K562 (cell line): ENCODE data around the gene SUDS3. TPM values are rescaled to one million over a fixed set of nuclear protein-coding genes. Genes with fewer than 3 reads are reported as not detected.

Experiments
- ETV1 ChIP-seq: fragments of 450-650 bp; conservative IDR thresholded peaks from 2 replicates; pipeline ENCODE4 v1.6.1; 2016; ENCODE audit warnings: missing genetic modification characterization, control low read depth, low read depth, missing compliant biosample characterization
- HNRNPK ChIP-seq: fragments of 200-400 bp; formaldehyde crosslinking; IDR thresholded peaks from one replicate; pipeline ENCODE4 v1.6.1; 2018; ENCODE audit warnings: mild to moderate bottlenecking, low read depth, low read length; ENCODE audit not compliant: poor library complexity, severe bottlenecking
- SAFB2 ChIP-seq: fragments of 200-400 bp; formaldehyde crosslinking; IDR thresholded peaks from 2 replicates; pipeline ENCODE4 v1.6.1; 2018; ENCODE audit warnings: borderline replicate concordance, low read length, low read depth, moderate library complexity; ENCODE audit not compliant: severe bottlenecking
- TBP ChIP-seq: optimal IDR thresholded peaks from 2 replicates; pipeline ENCODE3; 2011; ENCODE audit warnings: low read depth, low read length, improper control_type of control experiment
- U2AF2 ChIP-seq: fragments of 200-400 bp; formaldehyde crosslinking; optimal IDR thresholded peaks from 2 replicates; pipeline ENCODE3; 2017; ENCODE audit warnings: low read depth, mild to moderate bottlenecking, low read length
- ZFP91 ChIP-seq: sonication (generic); formaldehyde crosslinking; IDR thresholded peaks from 2 replicates; pipeline ENCODE4 v1.8.0; 2022; ENCODE audit warnings: mild to moderate bottlenecking, missing genetic modification reagents
- polyA plus RNA-seq, 8 experiments: library from polyadenylated mRNA; depleted of rRNA in 4 of 8; stranded (reverse) in 5 of 8; unstranded in 3 of 8; fragments of >200 nt; fragmentation: Nextera tagmentation in 2 of 8; fragmentation: Illumina TruSeq in 1 of 8; extraction: Ambion mirVana in 2 of 8; extraction: Trizol in 1 of 8; gene quantifications; 2 replicates each; pipeline versions ENCODE4 v1.2.1 to v1.2.3, GENCODE V29; 2011 to 2014; ENCODE audit warnings: inconsistent platforms in 1 of 8, missing spikeins in 1 of 8
- total RNA-seq, 7 experiments: library from RNA; depleted of rRNA in 6 of 7; stranded (reverse); fragments of >200 nt in 6 of 7; fragmentation: Illumina TruSeq in 2 of 7; extraction: Trizol in 2 of 7; gene quantifications; 2 replicates each; pipeline versions ENCODE4 v1.2.1 to v1.2.3, GENCODE V29; 2011 to 2021; ENCODE audit warnings: low replicate concordance in 1 of 7
- TF ChIP-seq, protein P1 (sequence below): fragments of 450-650 bp; formaldehyde crosslinking; IDR thresholded peaks from 2 replicates; pipeline ENCODE4 v1.4.0; 2020; ENCODE audit warnings: mild to moderate bottlenecking, mixed read lengths
- TF ChIP-seq, protein P2 (sequence below), 2 experiments: IDR thresholded peaks; 2 replicates each; pipeline ENCODE4 v1.6.1; 2011; ENCODE audit warnings: borderline replicate concordance in 1 of 2, control low read depth in 1 of 2, low read depth in 1 of 2, low read length in 1 of 2, mild to moderate bottlenecking in 1 of 2, mixed read lengths in 1 of 2, moderate library complexity in 1 of 2; ENCODE audit not compliant: insufficient read depth in 1 of 2, insufficient read length in 1 of 2, poor library complexity in 1 of 2, severe bottlenecking in 1 of 2; ENCODE audit errors: extremely low read depth in 1 of 2
- TF ChIP-seq, protein P3 (sequence below): fragments of 450-650 bp; IDR thresholded peaks from 2 replicates; pipeline ENCODE4 v1.6.1; 2016; ENCODE audit warnings: mild to moderate bottlenecking
- TF ChIP-seq, protein P4 (sequence below): fragments of 250-450 bp; sonication (Bioruptor Pico); IDR thresholded peaks from 2 replicates; pipeline ENCODE4 v1.9.0; 2021; ENCODE audit warnings: mild to moderate bottlenecking, inconsistent platforms
- TF ChIP-seq, protein P5 (sequence below): fragments of 250-450 bp; sonication (Bioruptor Pico); IDR thresholded peaks from 2 replicates; pipeline ENCODE4 v1.4.0; 2020; ENCODE audit warnings: mild to moderate bottlenecking, moderate library complexity

Gene SUDS3
- total and polyA plus RNA-seq, 9 of the 15 experiments (the other 6 are each of a cell fraction or from before 2014, with no cell fraction given) = 6.6 to 30.5 (median 23.3) TPM

- TF ChIP-seq, protein P1, sequence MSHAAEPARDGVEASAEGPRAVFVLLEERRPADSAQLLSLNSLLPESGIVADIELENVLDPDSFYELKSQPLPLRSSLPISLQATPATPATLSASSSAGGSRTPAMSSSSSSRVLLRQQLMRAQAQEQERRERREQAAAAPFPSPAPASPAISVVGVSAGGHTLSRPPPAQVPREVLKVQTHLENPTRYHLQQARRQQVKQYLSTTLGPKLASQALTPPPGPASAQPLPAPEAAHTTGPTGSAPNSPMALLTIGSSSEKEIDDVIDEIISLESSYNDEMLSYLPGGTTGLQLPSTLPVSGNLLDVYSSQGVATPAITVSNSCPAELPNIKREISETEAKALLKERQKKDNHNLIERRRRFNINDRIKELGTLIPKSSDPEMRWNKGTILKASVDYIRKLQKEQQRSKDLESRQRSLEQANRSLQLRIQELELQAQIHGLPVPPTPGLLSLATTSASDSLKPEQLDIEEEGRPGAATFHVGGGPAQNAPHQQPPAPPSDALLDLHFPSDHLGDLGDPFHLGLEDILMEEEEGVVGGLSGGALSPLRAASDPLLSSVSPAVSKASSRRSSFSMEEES (CRISPR knock-in tag) = no peak
- TF ChIP-seq HNRNPK (no peak), TBP (peak; percentile 96), ETV1 (tag) (no peak), ZFP91 (CRISPR knock-in tag) (no peak), SAFB2 (no peak), U2AF2 (no peak)
- TF ChIP-seq, protein P2, sequence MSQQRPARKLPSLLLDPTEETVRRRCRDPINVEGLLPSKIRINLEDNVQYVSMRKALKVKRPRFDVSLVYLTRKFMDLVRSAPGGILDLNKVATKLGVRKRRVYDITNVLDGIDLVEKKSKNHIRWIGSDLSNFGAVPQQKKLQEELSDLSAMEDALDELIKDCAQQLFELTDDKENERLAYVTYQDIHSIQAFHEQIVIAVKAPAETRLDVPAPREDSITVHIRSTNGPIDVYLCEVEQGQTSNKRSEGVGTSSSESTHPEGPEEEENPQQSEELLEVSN (IDR thresholded peaks at IDR 0.05; ENCODE audit: borderline replicate concordance in 1 of 2, extremely low read depth in 1 of 2, insufficient read depth in 1 of 2, insufficient read length in 1 of 2, low read depth in 1 of 2, low read length in 1 of 2, poor library complexity in 1 of 2, severe bottlenecking in 1 of 2) = peak in 1 of 2 experiments; percentile 12
- TF ChIP-seq, protein P3, sequence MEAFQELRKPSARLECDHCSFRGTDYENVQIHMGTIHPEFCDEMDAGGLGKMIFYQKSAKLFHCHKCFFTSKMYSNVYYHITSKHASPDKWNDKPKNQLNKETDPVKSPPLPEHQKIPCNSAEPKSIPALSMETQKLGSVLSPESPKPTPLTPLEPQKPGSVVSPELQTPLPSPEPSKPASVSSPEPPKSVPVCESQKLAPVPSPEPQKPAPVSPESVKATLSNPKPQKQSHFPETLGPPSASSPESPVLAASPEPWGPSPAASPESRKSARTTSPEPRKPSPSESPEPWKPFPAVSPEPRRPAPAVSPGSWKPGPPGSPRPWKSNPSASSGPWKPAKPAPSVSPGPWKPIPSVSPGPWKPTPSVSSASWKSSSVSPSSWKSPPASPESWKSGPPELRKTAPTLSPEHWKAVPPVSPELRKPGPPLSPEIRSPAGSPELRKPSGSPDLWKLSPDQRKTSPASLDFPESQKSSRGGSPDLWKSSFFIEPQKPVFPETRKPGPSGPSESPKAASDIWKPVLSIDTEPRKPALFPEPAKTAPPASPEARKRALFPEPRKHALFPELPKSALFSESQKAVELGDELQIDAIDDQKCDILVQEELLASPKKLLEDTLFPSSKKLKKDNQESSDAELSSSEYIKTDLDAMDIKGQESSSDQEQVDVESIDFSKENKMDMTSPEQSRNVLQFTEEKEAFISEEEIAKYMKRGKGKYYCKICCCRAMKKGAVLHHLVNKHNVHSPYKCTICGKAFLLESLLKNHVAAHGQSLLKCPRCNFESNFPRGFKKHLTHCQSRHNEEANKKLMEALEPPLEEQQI = no peak
- TF ChIP-seq, protein P4, sequence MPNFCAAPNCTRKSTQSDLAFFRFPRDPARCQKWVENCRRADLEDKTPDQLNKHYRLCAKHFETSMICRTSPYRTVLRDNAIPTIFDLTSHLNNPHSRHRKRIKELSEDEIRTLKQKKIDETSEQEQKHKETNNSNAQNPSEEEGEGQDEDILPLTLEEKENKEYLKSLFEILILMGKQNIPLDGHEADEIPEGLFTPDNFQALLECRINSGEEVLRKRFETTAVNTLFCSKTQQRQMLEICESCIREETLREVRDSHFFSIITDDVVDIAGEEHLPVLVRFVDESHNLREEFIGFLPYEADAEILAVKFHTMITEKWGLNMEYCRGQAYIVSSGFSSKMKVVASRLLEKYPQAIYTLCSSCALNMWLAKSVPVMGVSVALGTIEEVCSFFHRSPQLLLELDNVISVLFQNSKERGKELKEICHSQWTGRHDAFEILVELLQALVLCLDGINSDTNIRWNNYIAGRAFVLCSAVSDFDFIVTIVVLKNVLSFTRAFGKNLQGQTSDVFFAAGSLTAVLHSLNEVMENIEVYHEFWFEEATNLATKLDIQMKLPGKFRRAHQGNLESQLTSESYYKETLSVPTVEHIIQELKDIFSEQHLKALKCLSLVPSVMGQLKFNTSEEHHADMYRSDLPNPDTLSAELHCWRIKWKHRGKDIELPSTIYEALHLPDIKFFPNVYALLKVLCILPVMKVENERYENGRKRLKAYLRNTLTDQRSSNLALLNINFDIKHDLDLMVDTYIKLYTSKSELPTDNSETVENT = peak; percentile 44
- TF ChIP-seq, protein P5, sequence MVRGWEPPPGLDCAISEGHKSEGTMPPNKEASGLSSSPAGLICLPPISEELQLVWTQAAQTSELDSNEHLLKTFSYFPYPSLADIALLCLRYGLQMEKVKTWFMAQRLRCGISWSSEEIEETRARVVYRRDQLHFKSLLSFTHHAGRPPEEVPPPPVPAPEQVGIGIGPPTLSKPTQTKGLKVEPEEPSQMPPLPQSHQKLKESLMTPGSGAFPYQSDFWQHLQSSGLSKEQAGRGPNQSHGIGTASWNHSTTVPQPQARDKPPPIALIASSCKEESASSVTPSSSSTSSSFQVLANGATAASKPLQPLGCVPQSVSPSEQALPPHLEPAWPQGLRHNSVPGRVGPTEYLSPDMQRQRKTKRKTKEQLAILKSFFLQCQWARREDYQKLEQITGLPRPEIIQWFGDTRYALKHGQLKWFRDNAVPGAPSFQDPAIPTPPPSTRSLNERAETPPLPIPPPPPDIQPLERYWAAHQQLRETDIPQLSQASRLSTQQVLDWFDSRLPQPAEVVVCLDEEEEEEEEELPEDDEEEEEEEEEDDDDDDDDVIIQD (CRISPR knock-in tag) = no peak
Measured at GRCh38 chr12:118372541-118373495, 3.5 kb upstream of the SUDS3 start, which contains the start of gene TAOK3 (continued).
